GM19240 (cell line): ENCODE data around the gene C2CD3.
A peak's percentile ranks its signal among the peaks of the same experiment; 100 is the strongest.

ENCODE experiments used
- DNase-seq: peaks from one replicate; pipeline ENCODE4 v3.0.0; 2011; ENCODE audit warnings: low spot score; ENCODE audit not compliant: insufficient read length

Gene C2CD3

GRCh38 chr11:74170694-74171629 is at the start of gene C2CD3, which contains the start of gene PPME1:
Gene C2CD3, minus strand, starts transcription at chr11:74171002. Its CDS starts 210 bp downstream, at chr11:74170792.
Gene PPME1, plus strand, starts transcription at chr11:74171289. Its CDS starts 133 bp downstream, at chr11:74171422.
- peak; percentile 77 for DNase-seq

- no peak for DNase-seq
Observed at GRCh38 chr11:74220376-74220775, 49.6 kb upstream of the C2CD3 start.

GRCh38 chr11:74212533-74212932 is 41.7 kb upstream of the C2CD3 start:
- no peak for DNase-seq

GRCh38 chr11:74208507-74208906 is 37.7 kb upstream of the C2CD3 start:
- DNase-seq, result no peak

GRCh38 chr11:74206746-74207145 is 35.9 kb upstream of the C2CD3 start:
- DNase-seq, result no peak

GRCh38 chr11:74205181-74205580 is 34.4 kb upstream of the C2CD3 start:
- DNase-seq, result no peak

- DNase-seq, result no peak
Observed at GRCh38 chr11:74204701-74205100, 33.9 kb upstream of the C2CD3 start.

- no peak for DNase-seq
Observed at GRCh38 chr11:74203966-74204365, 33.2 kb upstream of the C2CD3 start.

- DNase-seq, result no peak
Observed at GRCh38 chr11:74196781-74197486, 26.1 kb upstream of the C2CD3 start.

- no peak for DNase-seq
Observed at GRCh38 chr11:74195828-74196227, 25.0 kb upstream of the C2CD3 start.

- DNase-seq, result no peak
Observed at GRCh38 chr11:74185695-74186094, 14.9 kb upstream of the C2CD3 start.

GRCh38 chr11:74185285-74185684 is 14.5 kb upstream of the C2CD3 start:
- no peak for DNase-seq

- no peak for DNase-seq
Observed at GRCh38 chr11:74182635-74183034, 11.8 kb upstream of the C2CD3 start.

GRCh38 chr11:74179234-74180052 is 8.6 kb upstream of the C2CD3 start:
- DNase-seq, result no peak

- DNase-seq, result no peak
Observed at GRCh38 chr11:74175920-74176319, 5.1 kb upstream of the C2CD3 start.

GRCh38 chr11:74171997-74172396 is 1.2 kb upstream of the C2CD3 start:
- no peak for DNase-seq

- DNase-seq, result no peak
Observed at GRCh38 chr11:74171630-74171968, 797 bp upstream of the C2CD3 start.

- DNase-seq, result no peak
Observed at GRCh38 chr11:74169738-74170458, 904 bp downstream of the C2CD3 start.

- no peak for DNase-seq
Observed at GRCh38 chr11:74168838-74169237, 2.0 kb downstream of the C2CD3 start.

GRCh38 chr11:74162681-74163467 is 7.9 kb downstream of the C2CD3 start:
- no peak for DNase-seq
